ENCODE results near the gene ROBO1. TPM values are rescaled to one million over a fixed set of nuclear protein-coding genes. Genes with fewer than 3 reads are reported as not detected.

ROBO1 gene
- total RNA-seq, 4 donors from 2014 or later, result 12.3 to 112 (median 27.1) TPM

GRCh38 chr3:79125313-79125984, 642.3 kb downstream of the ROBO1 start:
- TF ChIP-seq CTCF (IDR thresholded peaks at IDR 0.05), result no peak
- no peak for TF ChIP-seq POLR2A (IDR thresholded peaks at IDR 0.05)
- no peak overlapping the region for H3K4me3 ChIP-seq
- H3K36me3 ChIP-seq, result no peaks in the 10 kb centered on the region
- intact Hi-C loops (cut with DNase I; ENCODE audit: low total_unique reads), result no loop called here
- H3K27ac ChIP-seq, result no peak overlapping the region
- DNase-seq, result no peak
- H3K9me3 ChIP-seq, result no peaks in the 10 kb centered on the region
- no peaks in the 10 kb centered on the region for H3K4me1 ChIP-seq
- no peaks in the 10 kb centered on the region for H3K27me3 ChIP-seq

- no peaks in the 10 kb centered on the region for H3K9me3 ChIP-seq
- no peak for TF ChIP-seq CTCF (IDR thresholded peaks at IDR 0.05)
- no peak for TF ChIP-seq POLR2A (IDR thresholded peaks at IDR 0.05)
- H3K27me3 ChIP-seq, result no peaks in the 10 kb centered on the region
- H3K4me3 ChIP-seq, result no peak overlapping the region
- intact Hi-C loops (cut with DNase I; ENCODE audit: low total_unique reads), result no loop called here
- H3K27ac ChIP-seq, result no peak overlapping the region
- H3K36me3 ChIP-seq, result no peaks in the 10 kb centered on the region
- H3K4me1 ChIP-seq, result no peaks in the 10 kb centered on the region
- no peak for DNase-seq
These were observed 652.3 kb downstream of the ROBO1 start for GRCh38 chr3:79115458-79115857.

DNA sequence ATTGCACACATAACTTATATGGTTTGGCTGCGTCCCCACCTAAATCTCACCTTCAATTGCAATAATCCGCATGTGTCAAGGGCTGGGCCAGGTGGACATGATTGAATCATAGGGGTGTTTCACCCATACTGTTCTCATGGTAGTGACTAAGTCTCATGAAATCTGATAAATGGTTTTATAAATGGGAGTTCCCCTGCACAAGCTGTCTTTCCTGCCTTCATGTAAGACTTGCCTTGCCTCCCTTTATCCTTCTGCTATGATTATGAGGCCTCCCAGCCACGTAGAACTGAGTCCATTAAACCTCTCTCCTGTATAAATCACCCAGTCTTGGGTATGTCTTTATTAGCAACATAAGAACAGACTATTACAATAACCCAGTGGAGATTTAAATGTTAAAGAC, 653.9 kb downstream of the ROBO1 start:
- TF ChIP-seq POLR2A (IDR thresholded peaks at IDR 0.05), result no peak
- TF ChIP-seq CTCF (IDR thresholded peaks at IDR 0.05), result no peak
- Histone ChIP-seq H3K4me3 (no peak overlapping the region), H3K4me1 (no peaks in the 10 kb centered on the region), H3K27me3 (no peaks in the 10 kb centered on the region), H3K27ac (no peak overlapping the region), H3K9me3 (no peaks in the 10 kb centered on the region), H3K36me3 (no peaks in the 10 kb centered on the region)
- DNase-seq, result no peak
- intact Hi-C loops (cut with DNase I; ENCODE audit: low total_unique reads), result no loop called here

GRCh38 chr3:79111375-79112052, 656.3 kb downstream of the ROBO1 start:
- no peaks in the 10 kb centered on the region for H3K27me3 ChIP-seq
- no peaks in the 10 kb centered on the region for H3K36me3 ChIP-seq
- no peak for DNase-seq
- H3K9me3 ChIP-seq, result no peaks in the 10 kb centered on the region
- H3K4me1 ChIP-seq, result no peaks in the 10 kb centered on the region
- intact Hi-C loops (cut with DNase I; ENCODE audit: low total_unique reads), result no loop called here
- H3K27ac ChIP-seq, result no peak overlapping the region
- TF ChIP-seq CTCF (IDR thresholded peaks at IDR 0.05) (no peak), POLR2A (IDR thresholded peaks at IDR 0.05) (no peak)
- no peak overlapping the region for H3K4me3 ChIP-seq

DNA sequence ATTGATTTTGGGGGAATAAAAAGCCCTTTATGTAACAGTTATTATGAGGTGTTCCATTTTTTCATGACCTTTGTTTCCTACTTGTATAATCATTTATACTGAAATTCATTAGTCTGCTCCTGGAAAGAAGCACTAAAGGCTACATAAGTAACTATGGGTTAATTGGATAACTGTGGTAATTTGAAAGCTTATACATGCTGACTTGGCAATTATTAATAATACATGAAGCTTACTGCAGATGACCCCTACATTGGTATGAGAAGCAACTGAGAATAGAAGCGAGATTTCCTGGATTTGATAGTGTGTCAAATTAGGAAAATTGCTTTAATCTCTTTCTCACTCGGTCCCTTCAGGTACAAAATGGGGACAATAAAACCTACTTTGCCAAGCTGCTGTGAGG, 658.0 kb downstream of the ROBO1 start:
- Histone ChIP-seq H3K4me1 (no peaks in the 10 kb centered on the region), H3K27ac (no peak overlapping the region), H3K27me3 (no peaks in the 10 kb centered on the region), H3K36me3 (no peaks in the 10 kb centered on the region), H3K9me3 (no peaks in the 10 kb centered on the region), H3K4me3 (no peak overlapping the region)
- DNase-seq, result no peak
- intact Hi-C loops (cut with DNase I; ENCODE audit: low total_unique reads), result no loop called here
- TF ChIP-seq CTCF (IDR thresholded peaks at IDR 0.05) (no peak), POLR2A (IDR thresholded peaks at IDR 0.05) (no peak)
